PFSK-1 (cell line): ENCODE data around the gene ZNF609.

Source experiments
- FOXP2 ChIP-seq: optimal IDR thresholded peaks from 2 replicates; pipeline ENCODE3; 2011; ENCODE audit warnings: borderline replicate concordance, control low read depth, inconsistent platforms; ENCODE audit not compliant: insufficient read depth; ENCODE audit errors: extremely low read length, extremely low read depth
- POLR2AphosphoS5 ChIP-seq: IDR thresholded peaks from 2 replicates; pipeline ENCODE4 v1.6.1; 2012; ENCODE audit warnings: low read depth, mild to moderate bottlenecking, control low read depth, low read length, moderate library complexity
- SIN3A ChIP-seq: IDR thresholded peaks from 2 replicates; pipeline ENCODE4 v1.6.1; 2012; ENCODE audit warnings: mild to moderate bottlenecking, low read length, moderate library complexity, borderline replicate concordance; ENCODE audit not compliant: insufficient read depth
- TAF1 ChIP-seq: IDR thresholded peaks from 2 replicates; pipeline ENCODE4 v1.6.1; 2012; ENCODE audit warnings: low read length, control low read depth, borderline replicate concordance; ENCODE audit not compliant: insufficient read depth
- TF ChIP-seq, protein P1 (sequence below), 2 experiments: IDR thresholded peaks; 2 replicates each; pipeline versions ENCODE4 v1.6.1 to v1.8.0; 2011 to 2012; ENCODE audit warnings: low read depth in 2 of 2, low read length in 2 of 2, control low read depth in 1 of 2, inconsistent platforms in 1 of 2, mild to moderate bottlenecking in 1 of 2, moderate library complexity in 1 of 2; ENCODE audit not compliant: insufficient read depth in 1 of 2

Gene ZNF609

DNA sequence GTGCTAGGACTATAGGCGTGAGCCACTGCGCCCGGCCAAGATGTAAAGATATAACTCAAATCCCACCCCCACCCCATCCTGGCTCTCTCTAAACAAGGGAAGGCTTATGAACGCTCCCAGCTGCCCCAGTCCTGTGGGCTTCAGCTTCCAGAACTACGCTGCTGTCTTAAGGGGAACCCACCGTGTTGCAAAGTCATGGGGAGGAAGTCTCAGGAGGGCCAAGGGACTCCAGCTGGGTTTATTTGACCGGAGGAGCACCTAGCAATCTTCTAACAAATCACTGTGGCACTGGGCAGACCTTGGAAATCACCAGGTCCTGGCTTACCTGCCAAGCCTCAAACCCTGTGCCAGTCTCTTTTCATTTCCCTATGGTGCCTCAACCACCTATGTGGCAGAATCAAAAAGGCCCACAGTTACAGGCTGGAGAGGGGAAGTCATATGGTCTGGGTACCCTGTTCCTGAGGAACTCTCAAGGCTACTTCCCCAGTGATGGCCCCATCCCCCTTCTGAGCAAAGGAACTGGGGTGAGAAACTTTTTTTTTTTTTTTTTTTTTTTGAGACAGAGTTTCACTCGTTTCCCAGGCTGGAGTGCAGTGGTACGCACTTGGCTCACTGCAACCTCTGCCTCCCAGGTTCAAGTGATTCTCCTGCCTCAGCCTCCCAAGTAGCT, 231.7 kb downstream of the ZNF609 start:
- TF ChIP-seq TAF1 (no peak), FOXP2 (no peak), POLR2AphosphoS5 (no peak), SIN3A (no peak)
- TF ChIP-seq, protein P1, sequence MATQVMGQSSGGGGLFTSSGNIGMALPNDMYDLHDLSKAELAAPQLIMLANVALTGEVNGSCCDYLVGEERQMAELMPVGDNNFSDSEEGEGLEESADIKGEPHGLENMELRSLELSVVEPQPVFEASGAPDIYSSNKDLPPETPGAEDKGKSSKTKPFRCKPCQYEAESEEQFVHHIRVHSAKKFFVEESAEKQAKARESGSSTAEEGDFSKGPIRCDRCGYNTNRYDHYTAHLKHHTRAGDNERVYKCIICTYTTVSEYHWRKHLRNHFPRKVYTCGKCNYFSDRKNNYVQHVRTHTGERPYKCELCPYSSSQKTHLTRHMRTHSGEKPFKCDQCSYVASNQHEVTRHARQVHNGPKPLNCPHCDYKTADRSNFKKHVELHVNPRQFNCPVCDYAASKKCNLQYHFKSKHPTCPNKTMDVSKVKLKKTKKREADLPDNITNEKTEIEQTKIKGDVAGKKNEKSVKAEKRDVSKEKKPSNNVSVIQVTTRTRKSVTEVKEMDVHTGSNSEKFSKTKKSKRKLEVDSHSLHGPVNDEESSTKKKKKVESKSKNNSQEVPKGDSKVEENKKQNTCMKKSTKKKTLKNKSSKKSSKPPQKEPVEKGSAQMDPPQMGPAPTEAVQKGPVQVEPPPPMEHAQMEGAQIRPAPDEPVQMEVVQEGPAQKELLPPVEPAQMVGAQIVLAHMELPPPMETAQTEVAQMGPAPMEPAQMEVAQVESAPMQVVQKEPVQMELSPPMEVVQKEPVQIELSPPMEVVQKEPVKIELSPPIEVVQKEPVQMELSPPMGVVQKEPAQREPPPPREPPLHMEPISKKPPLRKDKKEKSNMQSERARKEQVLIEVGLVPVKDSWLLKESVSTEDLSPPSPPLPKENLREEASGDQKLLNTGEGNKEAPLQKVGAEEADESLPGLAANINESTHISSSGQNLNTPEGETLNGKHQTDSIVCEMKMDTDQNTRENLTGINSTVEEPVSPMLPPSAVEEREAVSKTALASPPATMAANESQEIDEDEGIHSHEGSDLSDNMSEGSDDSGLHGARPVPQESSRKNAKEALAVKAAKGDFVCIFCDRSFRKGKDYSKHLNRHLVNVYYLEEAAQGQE (IDR thresholded peaks at IDR 0.05; ENCODE audit: insufficient read depth in 1 of 2, low read depth in 2 of 2, low read length in 2 of 2): no peak

DNA sequence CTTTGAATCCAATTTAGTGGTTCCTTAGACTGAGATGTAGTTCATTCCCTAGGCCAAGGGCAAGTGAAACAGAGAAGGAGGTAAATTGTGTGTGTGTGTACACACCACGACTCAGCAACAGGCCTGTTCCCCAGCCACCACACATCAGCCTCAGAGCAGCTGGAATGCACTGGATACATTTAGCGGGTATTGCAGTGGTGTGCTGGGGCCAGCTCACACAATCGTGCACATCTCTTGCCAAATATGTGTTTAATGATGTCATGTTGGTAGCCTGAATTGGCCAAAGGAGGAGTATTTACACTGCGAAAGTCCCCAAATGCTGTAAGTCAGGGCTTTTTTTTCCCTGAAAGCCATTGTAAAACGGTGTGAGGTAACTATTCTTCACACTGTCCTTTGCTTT, 232.8 kb downstream of the ZNF609 start:
- TF ChIP-seq POLR2AphosphoS5: no peak
- TF ChIP-seq FOXP2: no peak
- no peak for TF ChIP-seq SIN3A

- TF ChIP-seq FOXP2: no peak
- no peak for TF ChIP-seq POLR2AphosphoS5
- TF ChIP-seq TAF1: no peak
- TF ChIP-seq, protein P1 (IDR thresholded peaks at IDR 0.05; ENCODE audit: insufficient read depth in 1 of 2, low read depth in 2 of 2, low read length in 2 of 2): no peak
- no peak for TF ChIP-seq SIN3A
Observed at GRCh38 chr15:64694816-64695215, 234.4 kb downstream of the ZNF609 start.

- TF ChIP-seq TAF1 (no peak), FOXP2 (no peak), POLR2AphosphoS5 (no peak), SIN3A (no peak)
- TF ChIP-seq, protein P1 (IDR thresholded peaks at IDR 0.05; ENCODE audit: insufficient read depth in 1 of 2, low read depth in 2 of 2, low read length in 2 of 2): no peak
Observed at GRCh38 chr15:64695561-64695992, 235.2 kb downstream of the ZNF609 start.

- TF ChIP-seq, protein P1 (IDR thresholded peaks at IDR 0.05; ENCODE audit: insufficient read depth in 1 of 2, low read depth in 2 of 2, low read length in 2 of 2): no peak
- no peak for TF ChIP-seq TAF1
- no peak for TF ChIP-seq FOXP2
- TF ChIP-seq SIN3A: no peak
- no peak for TF ChIP-seq POLR2AphosphoS5
Observed at GRCh38 chr15:64696481-64696880, 236.1 kb downstream of the ZNF609 start.
